ENCODE results near the gene GTF2A2.

- TF ChIP-seq CTCF (IDR thresholded peaks at IDR 0.05) (no peak), POLR2AphosphoS5 (IDR thresholded peaks at IDR 0.05) (no peak), POLR2A (IDR thresholded peaks at IDR 0.05) (no peak)
Observed at GRCh38 chr15:59678620-59679019, 21.3 kb upstream of the GTF2A2 start.
